ENCODE data around the gene PCDHGA9. TPM values are rescaled to one million over a fixed set of nuclear protein-coding genes. Genes with fewer than 3 reads are reported as not detected.

Gene PCDHGA9
- total RNA-seq, 1 donor from 2014 or later = 1.9 TPM

GRCh38 chr5:141430332-141431113 lies 27.9 kb downstream of the PCDHGA9 start, which contains the start of gene PCDHGA12:
PCDHGA12 (plus strand) TSS chr5:141430507; CDS start chr5:141430760, 253 bp downstream.

Other genes starting within 250 kb of the PCDHGA9 start
- under 0.01 and 1.4 TPM in 2 replicates for gene PCDHB7, start 230.1 kb upstream of the PCDHGA9 start, total RNA-seq
- gene PCDHB8, start 225.0 kb upstream of the PCDHGA9 start, total RNA-seq = not detected in 2 replicates
- gene PCDHB16, start 220.4 kb upstream of the PCDHGA9 start, total RNA-seq = under 0.01 TPM in 2 replicates
- 0.18 TPM in 1 of 2 replicates, not detected in the other for gene PCDHB9, start 215.6 kb upstream of the PCDHGA9 start, total RNA-seq
- 0.58 TPM in 1 of 2 replicates, not detected in the other for gene PCDHB10, start 210.4 kb upstream of the PCDHGA9 start, total RNA-seq
- gene PCDHB11, start 203.2 kb upstream of the PCDHGA9 start, total RNA-seq = not detected in 2 replicates
- not detected in 2 replicates for gene PCDHB12, start 194.1 kb upstream of the PCDHGA9 start, total RNA-seq
- under 0.01 TPM in 1 of 2 replicates, not detected in the other for gene PCDHB13, start 188.9 kb upstream of the PCDHGA9 start, total RNA-seq
- gene PCDHB14, start 179.4 kb upstream of the PCDHGA9 start, total RNA-seq = under 0.01 and 1.7 TPM in 2 replicates
- 0.35 TPM in 1 of 2 replicates, not detected in the other for gene PCDHB15, start 157.4 kb upstream of the PCDHGA9 start, total RNA-seq
- gene SLC25A2, start 98.7 kb upstream of the PCDHGA9 start, total RNA-seq = under 0.01 TPM in 1 of 2 replicates, not detected in the other
- 45.8 and 59.5 TPM in 2 replicates for gene TAF7, start 82.0 kb upstream of the PCDHGA9 start, total RNA-seq
- gene PCDHGA1, start 72.3 kb upstream of the PCDHGA9 start, total RNA-seq = 0.29 TPM in 1 of 2 replicates, not detected in the other
- gene PCDHGA2, start 64.0 kb upstream of the PCDHGA9 start, total RNA-seq = 0.53 and 1.4 TPM in 2 replicates
- 0.18 TPM in 1 of 2 replicates, not detected in the other for gene PCDHGA3, start 58.9 kb upstream of the PCDHGA9 start, total RNA-seq
- 0.35 TPM in 1 of 2 replicates, not detected in the other for gene PCDHGB1, start 52.7 kb upstream of the PCDHGA9 start, total RNA-seq
- 0.58 and 2.1 TPM in 2 replicates for gene PCDHGA4, start 47.8 kb upstream of the PCDHGA9 start, total RNA-seq
- 0.53 and 0.86 TPM in 2 replicates for gene PCDHGB2, start 42.8 kb upstream of the PCDHGA9 start, total RNA-seq
- gene PCDHGA5, start 38.6 kb upstream of the PCDHGA9 start, total RNA-seq = 0.29 and 0.89 TPM in 2 replicates
- gene PCDHGB3, start 32.5 kb upstream of the PCDHGA9 start, total RNA-seq = 0.58 and 0.71 TPM in 2 replicates
- 0.86 and 1.4 TPM in 2 replicates for gene PCDHGA6, start 28.9 kb upstream of the PCDHGA9 start, total RNA-seq
- gene PCDHGA7, start 20.0 kb upstream of the PCDHGA9 start, total RNA-seq = 0.89 and 2.0 TPM in 2 replicates
- gene PCDHGB4, start 15.1 kb upstream of the PCDHGA9 start, total RNA-seq = 3.9 and 4.6 TPM in 2 replicates
- gene PCDHGA8, start 10.1 kb upstream of the PCDHGA9 start, total RNA-seq = 0.71 and 0.86 TPM in 2 replicates
- 6.7 and 7.2 TPM in 2 replicates for gene PCDHGB5, start 4.8 kb upstream of the PCDHGA9 start, total RNA-seq
- gene PCDHGB6, start 5.2 kb downstream of the PCDHGA9 start, total RNA-seq = 0.29 and 0.89 TPM in 2 replicates
- 4.3 and 4.6 TPM in 2 replicates for gene PCDHGA10, start 10.2 kb downstream of the PCDHGA9 start, total RNA-seq
- 4.3 and 6.0 TPM in 2 replicates for gene PCDHGB7, start 14.9 kb downstream of the PCDHGA9 start, total RNA-seq
- 5.3 and 8.4 TPM in 2 replicates for gene PCDHGA11, start 18.3 kb downstream of the PCDHGA9 start, total RNA-seq
- 14.9 and 15.6 TPM in 2 replicates for gene PCDHGA12, start 27.7 kb downstream of the PCDHGA9 start, total RNA-seq
- gene PCDHGC3, start 73.2 kb downstream of the PCDHGA9 start, total RNA-seq = 38.6 TPM in 2 replicates
- under 0.01 and 0.58 TPM in 2 replicates for gene PCDHGC4, start 82.3 kb downstream of the PCDHGA9 start, total RNA-seq
- gene PCDHGC5, start 86.3 kb downstream of the PCDHGA9 start, total RNA-seq = 0.71 and 1.2 TPM in 2 replicates
- 36.6 and 46.8 TPM in 2 replicates for gene DIAPH1, start 216.2 kb downstream of the PCDHGA9 start, total RNA-seq
- 55.1 and 67.2 TPM in 2 replicates for gene HDAC3, start 234.1 kb downstream of the PCDHGA9 start, total RNA-seq
- gene RELL2, start 234.2 kb downstream of the PCDHGA9 start, total RNA-seq = 3.5 and 6.2 TPM in 2 replicates
- 23.6 and 32.6 TPM in 2 replicates for gene FCHSD1, start 248.6 kb downstream of the PCDHGA9 start, total RNA-seq

Data from myometrial cell (primary cell).